ENCODE results near the gene DNAH14.

DNAH14 gene

DNA sequence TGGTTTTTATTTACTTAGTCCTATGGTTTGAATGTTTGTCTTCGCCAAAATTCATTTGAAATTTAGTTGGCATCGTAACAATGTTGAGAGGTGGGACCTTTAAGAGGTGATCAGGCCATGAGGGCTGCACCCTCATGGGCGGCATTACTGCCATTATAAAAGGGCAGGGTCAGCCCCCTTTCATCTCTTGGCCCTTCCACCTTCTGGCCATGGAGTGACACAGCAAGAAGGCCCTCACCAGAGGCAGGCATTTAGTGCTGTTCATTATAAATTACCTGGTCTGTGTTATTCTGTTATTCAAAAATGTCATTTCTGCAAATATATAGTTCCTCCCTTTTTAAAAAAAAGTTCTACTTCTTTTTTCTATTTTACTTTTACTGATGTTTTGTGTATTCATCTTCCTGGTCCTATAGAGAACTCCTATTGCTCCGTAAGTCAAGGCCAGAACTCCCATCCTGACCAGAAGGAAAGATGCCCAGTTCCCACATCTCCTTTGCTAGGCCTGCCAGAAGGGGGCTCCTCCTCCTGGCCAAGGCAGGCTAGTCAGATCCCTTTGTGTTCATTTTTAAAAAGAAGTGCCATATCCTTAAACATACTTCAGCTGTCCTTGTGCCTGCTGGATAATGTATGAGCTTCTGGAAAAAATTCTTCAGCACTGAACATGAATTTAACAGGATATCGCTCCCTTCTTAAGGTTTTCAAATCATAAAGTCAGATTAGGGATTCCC is 508.4 kb downstream of the DNAH14 start:
- no peaks in the 10 kb centered on the region for H3K4me1 ChIP-seq (ENCODE audit: insufficient read depth, low read length)

GRCh38 chr1:225440380-225441221 is 511.1 kb downstream of the DNAH14 start:
- H3K4me1 ChIP-seq (ENCODE audit: insufficient read depth, low read length), result peaks cover 3% of the 10 kb centered on the region; the same call in 1 of the 2 replicates
- H3K36me3 ChIP-seq (ENCODE audit: insufficient read depth, low read depth, low read length), result no peaks in the 10 kb centered on the region
- H3K9me3 ChIP-seq (ENCODE audit: insufficient read depth, low read depth, low read length), result no peaks in the 10 kb centered on the region
- no peak overlapping the region for H3K27ac ChIP-seq (ENCODE audit: low read length)
- H3K9ac ChIP-seq (ENCODE audit: low read depth, low read length), result no peak overlapping the region
- no peaks in the 10 kb centered on the region for H3K27me3 ChIP-seq (ENCODE audit: insufficient read depth, low read length)
- H3K4me3 ChIP-seq (ENCODE audit: low read length), result no peak overlapping the region

More for the DNA sequence above, 508.4 kb downstream of the DNAH14 start:
- H3K36me3 ChIP-seq (ENCODE audit: insufficient read depth, low read depth, low read length), result no peaks in the 10 kb centered on the region
- H3K27ac ChIP-seq (ENCODE audit: low read length), result no peak overlapping the region
- no peak overlapping the region for H3K4me3 ChIP-seq (ENCODE audit: low read length)
- no peaks in the 10 kb centered on the region for H3K9me3 ChIP-seq (ENCODE audit: insufficient read depth, low read depth, low read length)
- no peaks in the 10 kb centered on the region for H3K27me3 ChIP-seq (ENCODE audit: insufficient read depth, low read length)
- no peak overlapping the region for H3K9ac ChIP-seq (ENCODE audit: low read depth, low read length)

DNA sequence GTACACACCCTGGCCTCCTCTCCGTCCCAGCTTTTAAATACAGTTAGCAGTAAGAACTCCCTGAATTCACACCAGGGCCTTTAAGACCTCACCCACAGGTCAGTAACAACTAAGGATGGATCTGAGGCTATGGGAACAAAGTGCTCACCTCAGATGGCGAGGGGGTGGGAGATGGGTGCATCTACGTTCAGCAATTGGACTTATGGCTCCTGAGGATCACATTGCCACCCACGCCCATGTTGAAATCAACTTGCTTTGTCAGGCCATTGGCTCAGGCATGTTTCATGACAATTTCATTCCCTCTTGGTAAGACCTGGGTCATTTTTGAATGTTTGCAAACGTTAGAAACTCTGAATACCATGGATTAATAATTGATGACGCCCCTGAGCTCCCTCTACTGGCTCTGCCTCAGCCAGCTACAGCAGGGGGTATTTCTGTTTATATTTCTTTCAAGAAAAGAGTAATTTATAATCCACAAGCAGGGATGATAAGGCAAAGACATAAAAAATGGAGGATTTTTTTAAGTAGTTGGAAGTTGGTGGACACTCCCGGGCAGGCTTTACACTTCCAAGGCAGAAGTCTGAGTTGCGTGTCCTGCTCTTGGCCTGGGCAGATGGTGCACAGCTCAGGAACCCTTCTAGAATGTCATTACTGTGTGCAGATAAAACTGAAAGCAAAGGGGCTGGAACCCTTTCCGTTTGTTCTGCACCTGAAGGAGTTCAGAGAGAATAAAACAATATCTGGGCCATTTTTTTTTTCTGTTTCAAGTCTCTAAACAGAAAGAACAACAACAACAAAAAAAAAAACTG is 512.0 kb downstream of the DNAH14 start:
- H3K4me1 ChIP-seq (ENCODE audit: insufficient read depth, low read length), result peaks cover 12% of the 10 kb centered on the region
- no peak overlapping the region for H3K9ac ChIP-seq (ENCODE audit: low read depth, low read length)
- no peaks in the 10 kb centered on the region for H3K36me3 ChIP-seq (ENCODE audit: insufficient read depth, low read depth, low read length)
- H3K9me3 ChIP-seq (ENCODE audit: insufficient read depth, low read depth, low read length), result no peaks in the 10 kb centered on the region
- H3K27me3 ChIP-seq (ENCODE audit: insufficient read depth, low read length), result no peaks in the 10 kb centered on the region
- no peak overlapping the region for H3K4me3 ChIP-seq (ENCODE audit: low read length)
- H3K27ac ChIP-seq (ENCODE audit: low read length), result no peak overlapping the region

DNA sequence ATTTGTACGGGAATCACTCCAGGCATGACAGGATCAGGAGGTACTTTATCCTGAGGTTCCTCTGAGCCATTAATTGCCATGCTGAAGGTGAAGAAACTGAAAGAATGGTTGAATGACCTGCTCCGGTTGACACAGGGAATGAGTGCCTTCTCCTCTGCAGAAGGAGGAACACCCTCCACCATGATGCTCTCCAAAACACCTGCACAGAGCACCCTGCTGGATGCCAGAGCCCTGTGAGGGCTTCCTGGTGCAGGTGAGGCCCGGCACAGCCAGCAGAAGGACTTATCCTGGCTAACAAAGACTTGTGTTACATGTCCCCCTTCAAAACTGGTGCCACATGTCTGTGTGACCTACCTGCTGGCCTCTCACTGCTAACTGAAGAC is 512.6 kb downstream of the DNAH14 start:
- H3K27ac ChIP-seq (ENCODE audit: low read length), result no peak overlapping the region
- peaks cover 17% of the 10 kb centered on the region for H3K4me1 ChIP-seq (ENCODE audit: insufficient read depth, low read length)
- no peak overlapping the region for H3K4me3 ChIP-seq (ENCODE audit: low read length)
- H3K9me3 ChIP-seq (ENCODE audit: insufficient read depth, low read depth, low read length), result no peaks in the 10 kb centered on the region
- no peak overlapping the region for H3K9ac ChIP-seq (ENCODE audit: low read depth, low read length)
- no peaks in the 10 kb centered on the region for H3K36me3 ChIP-seq (ENCODE audit: insufficient read depth, low read depth, low read length)
- H3K27me3 ChIP-seq (ENCODE audit: insufficient read depth, low read length), result no peaks in the 10 kb centered on the region

GRCh38 chr1:225445639-225446594 is 516.4 kb downstream of the DNAH14 start:
- Histone ChIP-seq H3K4me1 (ENCODE audit: insufficient read depth, low read length) (peaks cover 23% of the 10 kb centered on the region), H3K36me3 (ENCODE audit: insufficient read depth, low read depth, low read length) (no peaks in the 10 kb centered on the region), H3K27ac (ENCODE audit: low read length) (no peak overlapping the region), H3K4me3 (ENCODE audit: low read length) (peak overlapping the region; percentile 11; the same call in 1 of the 2 replicates), H3K9me3 (ENCODE audit: insufficient read depth, low read depth, low read length) (no peaks in the 10 kb centered on the region), H3K9ac (ENCODE audit: low read depth, low read length) (0 out of 2 replicates have a peak overlapping the region, but pooled peaks have one; percentile 22), H3K27me3 (ENCODE audit: insufficient read depth, low read length) (peaks cover 5% of the 10 kb centered on the region; the same call in 1 of the 2 replicates)

DNA sequence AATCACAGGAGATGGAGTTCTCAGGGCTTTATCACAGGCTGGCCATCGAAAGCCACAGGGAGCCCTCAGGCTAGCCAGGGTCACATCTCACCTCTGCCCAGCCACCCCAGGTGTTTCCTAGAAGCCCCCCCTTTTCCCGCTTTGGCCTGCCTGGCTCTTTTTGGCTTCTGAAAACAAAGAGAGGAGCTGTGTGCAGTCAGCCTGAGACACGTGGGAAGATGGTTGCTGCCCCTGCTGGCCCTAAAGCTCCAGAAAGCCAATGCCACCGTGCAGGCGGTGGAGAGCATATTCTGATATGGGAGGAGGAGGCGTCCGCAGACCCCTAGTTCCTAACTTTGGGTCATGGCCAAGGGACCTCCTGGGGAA is 517.1 kb downstream of the DNAH14 start:
- Histone ChIP-seq H3K9me3 (ENCODE audit: insufficient read depth, low read depth, low read length) (no peaks in the 10 kb centered on the region), H3K4me1 (ENCODE audit: insufficient read depth, low read length) (peaks cover 23% of the 10 kb centered on the region), H3K27ac (ENCODE audit: low read length) (no peak overlapping the region), H3K4me3 (ENCODE audit: low read length) (no peak overlapping the region), H3K9ac (ENCODE audit: low read depth, low read length) (0 out of 2 replicates have a peak overlapping the region, but pooled peaks have one; percentile 22), H3K27me3 (ENCODE audit: insufficient read depth, low read length) (peaks cover 5% of the 10 kb centered on the region; the same call in 1 of the 2 replicates), H3K36me3 (ENCODE audit: insufficient read depth, low read depth, low read length) (no peaks in the 10 kb centered on the region)

DNA sequence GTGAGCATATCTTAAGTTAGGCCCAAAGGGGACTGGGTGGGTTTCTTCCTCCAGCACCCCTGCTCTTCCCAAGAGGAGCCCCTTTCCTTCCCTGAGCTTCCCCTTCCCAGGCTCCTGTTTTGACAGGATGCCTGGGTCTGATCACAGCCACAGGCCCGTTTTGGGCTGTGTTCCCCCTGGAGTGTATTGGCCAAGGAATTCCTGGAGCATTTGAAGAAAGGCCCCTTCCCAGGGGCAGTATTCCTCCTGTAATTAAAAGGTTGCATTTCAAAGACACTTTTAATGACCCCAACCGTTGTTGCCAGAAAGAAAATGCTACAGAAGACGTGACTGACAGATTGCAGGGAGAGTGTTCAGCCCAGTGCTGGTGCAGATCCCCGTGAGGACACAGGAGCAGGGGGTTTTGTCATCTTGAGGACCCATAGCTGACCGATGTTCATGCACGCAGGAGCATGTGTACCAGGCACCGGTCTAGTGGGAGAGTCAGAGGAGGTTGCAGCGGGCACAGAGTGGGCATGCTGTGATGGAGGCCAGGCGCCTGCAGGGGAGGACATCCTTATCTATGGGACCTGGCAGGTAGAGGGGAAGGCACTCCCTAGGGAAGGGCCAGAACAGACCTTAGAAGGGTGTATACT is 517.6 kb downstream of the DNAH14 start:
- H3K9me3 ChIP-seq (ENCODE audit: insufficient read depth, low read depth, low read length), result no peaks in the 10 kb centered on the region
- H3K27ac ChIP-seq (ENCODE audit: low read length), result no peak overlapping the region
- peaks cover 23% of the 10 kb centered on the region for H3K4me1 ChIP-seq (ENCODE audit: insufficient read depth, low read length)
- H3K36me3 ChIP-seq (ENCODE audit: insufficient read depth, low read depth, low read length), result no peaks in the 10 kb centered on the region
- peaks cover 5% of the 10 kb centered on the region; the same call in 1 of the 2 replicates for H3K27me3 ChIP-seq (ENCODE audit: insufficient read depth, low read length)
- H3K4me3 ChIP-seq (ENCODE audit: low read length), result no peak overlapping the region
- H3K9ac ChIP-seq (ENCODE audit: low read depth, low read length), result no peak overlapping the region

DNA sequence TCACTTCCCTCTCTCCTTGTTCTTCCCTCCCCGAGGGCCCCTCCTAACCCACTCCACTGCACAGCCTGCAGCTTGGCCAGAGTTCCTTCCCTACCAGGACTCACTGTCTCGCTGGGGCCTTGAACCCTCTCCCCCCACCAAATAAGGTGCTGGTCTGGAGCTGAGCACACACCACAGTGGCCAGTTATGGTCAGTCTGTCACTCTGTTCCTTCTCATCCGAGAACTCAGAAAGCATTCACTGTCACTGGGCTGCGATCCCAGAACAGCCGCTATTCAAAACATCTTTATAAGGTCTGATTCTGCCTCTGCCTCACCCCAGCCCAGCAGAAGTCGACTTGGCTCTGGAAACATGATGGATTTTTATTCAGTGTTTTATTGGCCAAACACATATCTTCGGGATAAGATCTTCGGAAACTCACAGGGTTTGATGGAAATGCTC is 518.2 kb downstream of the DNAH14 start:
- Histone ChIP-seq H3K36me3 (ENCODE audit: insufficient read depth, low read depth, low read length) (no peaks in the 10 kb centered on the region), H3K27me3 (ENCODE audit: insufficient read depth, low read length) (peaks cover 5% of the 10 kb centered on the region; the same call in 1 of the 2 replicates), H3K27ac (ENCODE audit: low read length) (no peak overlapping the region), H3K9me3 (ENCODE audit: insufficient read depth, low read depth, low read length) (no peaks in the 10 kb centered on the region), H3K4me3 (ENCODE audit: low read length) (no peak overlapping the region), H3K4me1 (ENCODE audit: insufficient read depth, low read length) (peaks cover 23% of the 10 kb centered on the region), H3K9ac (ENCODE audit: low read depth, low read length) (no peak overlapping the region)

GRCh38 chr1:225448146-225448805 is 518.8 kb downstream of the DNAH14 start:
- Histone ChIP-seq H3K4me3 (ENCODE audit: low read length) (no peak overlapping the region), H3K9ac (ENCODE audit: low read depth, low read length) (no peak overlapping the region), H3K36me3 (ENCODE audit: insufficient read depth, low read depth, low read length) (no peaks in the 10 kb centered on the region), H3K4me1 (ENCODE audit: insufficient read depth, low read length) (peaks cover 23% of the 10 kb centered on the region), H3K9me3 (ENCODE audit: insufficient read depth, low read depth, low read length) (no peaks in the 10 kb centered on the region), H3K27ac (ENCODE audit: low read length) (no peak overlapping the region), H3K27me3 (ENCODE audit: insufficient read depth, low read length) (peaks cover 5% of the 10 kb centered on the region; the same call in 1 of the 2 replicates)
